ENCODE measurements around the gene SLC6A3.
A peak's percentile ranks its signal among the peaks of the same experiment; 100 is the strongest.

Gene SLC6A3

GRCh38 chr5:1349246-1349645 is 96.0 kb downstream of the SLC6A3 start:
- FAIRE-seq, result no peak
- no peak for DNase-seq (ENCODE audit: insufficient read length, low spot score)
- TF ChIP-seq, protein P1, sequence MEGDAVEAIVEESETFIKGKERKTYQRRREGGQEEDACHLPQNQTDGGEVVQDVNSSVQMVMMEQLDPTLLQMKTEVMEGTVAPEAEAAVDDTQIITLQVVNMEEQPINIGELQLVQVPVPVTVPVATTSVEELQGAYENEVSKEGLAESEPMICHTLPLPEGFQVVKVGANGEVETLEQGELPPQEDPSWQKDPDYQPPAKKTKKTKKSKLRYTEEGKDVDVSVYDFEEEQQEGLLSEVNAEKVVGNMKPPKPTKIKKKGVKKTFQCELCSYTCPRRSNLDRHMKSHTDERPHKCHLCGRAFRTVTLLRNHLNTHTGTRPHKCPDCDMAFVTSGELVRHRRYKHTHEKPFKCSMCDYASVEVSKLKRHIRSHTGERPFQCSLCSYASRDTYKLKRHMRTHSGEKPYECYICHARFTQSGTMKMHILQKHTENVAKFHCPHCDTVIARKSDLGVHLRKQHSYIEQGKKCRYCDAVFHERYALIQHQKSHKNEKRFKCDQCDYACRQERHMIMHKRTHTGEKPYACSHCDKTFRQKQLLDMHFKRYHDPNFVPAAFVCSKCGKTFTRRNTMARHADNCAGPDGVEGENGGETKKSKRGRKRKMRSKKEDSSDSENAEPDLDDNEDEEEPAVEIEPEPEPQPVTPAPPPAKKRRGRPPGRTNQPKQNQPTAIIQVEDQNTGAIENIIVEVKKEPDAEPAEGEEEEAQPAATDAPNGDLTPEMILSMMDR (IDR thresholded peaks at IDR 0.05; ENCODE audit: insufficient read depth, missing control alignments), result peak; percentile 4

DNA sequence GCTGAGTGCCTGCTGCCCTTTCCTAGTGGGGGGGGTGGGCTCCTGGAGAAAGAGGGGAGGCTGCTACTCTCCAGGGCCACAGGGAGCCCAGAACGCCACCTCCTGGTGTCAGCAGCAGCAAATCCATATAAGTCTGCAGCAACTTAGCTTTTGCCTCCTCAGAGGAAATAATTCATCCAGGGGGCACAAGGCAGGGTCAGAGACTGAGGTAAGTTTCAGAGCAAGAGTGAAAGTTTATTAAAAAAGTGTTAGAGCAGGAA is 96.3 kb downstream of the SLC6A3 start:
- FAIRE-seq (no peak), DNase-seq (ENCODE audit: insufficient read length, low spot score) (no peak)
- TF ChIP-seq, protein P1 (IDR thresholded peaks at IDR 0.05; ENCODE audit: insufficient read depth, missing control alignments), result no peak

GRCh38 chr5:1347571-1347970 is 97.7 kb downstream of the SLC6A3 start:
- FAIRE-seq (no peak), DNase-seq (ENCODE audit: insufficient read length, low spot score) (no peak)
- TF ChIP-seq, protein P1 (IDR thresholded peaks at IDR 0.05; ENCODE audit: insufficient read depth, missing control alignments), result no peak

- FAIRE-seq (no peak), DNase-seq (ENCODE audit: insufficient read length, low spot score) (no peak)
These were observed 98.4 kb downstream of the SLC6A3 start for GRCh38 chr5:1346627-1347440.

GRCh38 chr5:1345876-1346626 is 99.2 kb downstream of the SLC6A3 start:
- FAIRE-seq (no peak), DNase-seq (ENCODE audit: insufficient read length, low spot score) (no peak)
- TF ChIP-seq, protein P1 (IDR thresholded peaks at IDR 0.05; ENCODE audit: insufficient read depth, missing control alignments), result no peak

More at GRCh38 chr5:1346627-1347440, 98.4 kb downstream of the SLC6A3 start:
- TF ChIP-seq, protein P1 (IDR thresholded peaks at IDR 0.05; ENCODE audit: insufficient read depth, missing control alignments), result no peak

DNA sequence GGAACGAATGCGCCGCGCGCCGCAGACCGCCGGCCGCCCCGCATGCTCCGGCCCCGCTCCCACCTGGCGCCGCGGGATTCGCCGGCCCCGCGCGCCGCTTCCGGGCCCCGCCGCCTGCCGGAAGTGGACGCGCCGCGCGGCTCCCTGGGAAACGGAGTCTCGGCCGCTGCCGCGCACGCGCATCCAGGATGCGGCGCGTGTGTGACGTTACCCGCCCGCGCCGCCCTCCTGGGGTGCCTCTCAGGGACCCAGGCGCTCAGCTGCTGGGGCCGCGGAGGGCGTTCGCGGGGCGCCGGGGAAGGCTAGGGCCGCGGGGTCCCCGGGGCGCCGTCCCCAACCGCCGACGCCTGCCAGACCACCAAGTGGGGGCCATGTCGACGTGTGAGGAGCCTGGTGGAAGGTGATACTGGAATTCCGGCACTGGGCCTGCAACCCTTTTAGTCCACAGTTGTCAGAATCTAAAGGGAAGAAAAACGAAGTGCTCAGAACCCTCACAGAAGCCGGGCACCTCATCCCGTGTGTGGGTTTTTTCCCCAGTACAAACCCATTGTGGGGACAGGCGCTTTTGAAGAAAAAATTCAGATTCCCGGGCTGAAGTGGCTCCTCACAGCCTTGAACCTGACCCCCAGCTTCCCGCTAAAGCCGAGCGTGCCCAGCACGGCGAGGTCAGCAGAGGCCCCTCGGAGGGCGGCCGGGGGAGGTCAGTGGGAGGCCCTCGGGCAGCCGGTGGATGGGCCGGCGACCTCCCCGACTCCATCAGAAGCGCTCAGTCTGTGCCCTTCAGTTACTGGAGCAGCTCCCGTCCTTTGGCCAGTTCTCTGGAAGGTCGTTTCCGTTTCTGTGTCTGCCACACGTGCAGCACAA is 100.0 kb downstream of the SLC6A3 start, which contains the start of gene CLPTM1L:
CLPTM1L (minus strand) TSS at position 125 of the 864 bp plus-strand sequence. CDS start 258 bp downstream, outside the sequence.
- DNase-seq (ENCODE audit: insufficient read length, low spot score) (peak; percentile 98), FAIRE-seq (no peak)
- TF ChIP-seq, protein P1 (IDR thresholded peaks at IDR 0.05; ENCODE audit: insufficient read depth, missing control alignments), result no peak

All from D721Med (cell line).